Ureter (tissue), 1 donor: ENCODE measurements around the gene HHEX. TPM values are rescaled to one million over a fixed set of nuclear protein-coding genes. Genes with fewer than 3 reads are reported as not detected.
"Not testable (repeated sequence)": the region's sequence is repeated elsewhere in the genome, so short reads cannot be mapped to it uniquely, and the experiment has no call there.

Experiments
- DNase-seq: peaks from one replicate; pipeline ENCODE4 v3.0.0-alpha.2; 2020; ENCODE audit warnings: low spot score
- total RNA-seq: library from RNA; stranded (reverse); gene quantifications from one replicate; pipeline ENCODE4 v1.2.4, GENCODE V29; 2023
- donor health status: DM: yes; HTN: yes; CAD: no.

The HHEX gene
- total RNA-seq = 6.3 TPM

- peak; percentile 58 for DNase-seq
Observed at GRCh38 chr10:92689663-92690210, at the start of gene HHEX. HHEX (plus strand) TSS chr10:92689955; CDS start chr10:92689987, 32 bp downstream.

GRCh38 chr10:92640107-92640506, 49.6 kb upstream of the HHEX start:
- no peak for DNase-seq

GRCh38 chr10:92641492-92641891, 48.3 kb upstream of the HHEX start:
- no peak for DNase-seq

- no peak for DNase-seq
Observed at GRCh38 chr10:92644921-92645320, 44.8 kb upstream of the HHEX start.

- not testable (repeated sequence) for DNase-seq
Observed at GRCh38 chr10:92650864-92651263, 38.9 kb upstream of the HHEX start.

- DNase-seq = no peak
Observed at GRCh38 chr10:92655426-92655825, 34.3 kb upstream of the HHEX start.

GRCh38 chr10:92656266-92656961, 33.3 kb upstream of the HHEX start:
- no peak for DNase-seq

- DNase-seq = no peak
Observed at GRCh38 chr10:92657024-92657423, 32.7 kb upstream of the HHEX start.

- no peak for DNase-seq
Observed at GRCh38 chr10:92662848-92663247, 26.9 kb upstream of the HHEX start.

GRCh38 chr10:92664322-92664721, 25.4 kb upstream of the HHEX start:
- DNase-seq = no peak

GRCh38 chr10:92667078-92667477, 22.7 kb upstream of the HHEX start:
- no peak for DNase-seq

GRCh38 chr10:92677708-92678107, 12.0 kb upstream of the HHEX start:
- DNase-seq = no peak

GRCh38 chr10:92678206-92678605, 11.5 kb upstream of the HHEX start:
- no peak for DNase-seq

GRCh38 chr10:92681306-92681834, 8.4 kb upstream of the HHEX start:
- no peak for DNase-seq

- no peak for DNase-seq
Observed at GRCh38 chr10:92688573-92688926, 1.2 kb upstream of the HHEX start.

- peak; percentile 47 for DNase-seq
Observed at GRCh38 chr10:92688927-92689662, 660 bp upstream of the HHEX start.

- peak; percentile 53 for DNase-seq
Observed at GRCh38 chr10:92690211-92690914, 608 bp downstream of the HHEX start.

- DNase-seq = peak; percentile 43
Observed at GRCh38 chr10:92690915-92691590, 1.3 kb downstream of the HHEX start.

- DNase-seq = peak; percentile 48
Observed at GRCh38 chr10:92691591-92692079, 1.9 kb downstream of the HHEX start.

GRCh38 chr10:92692080-92692671, 2.4 kb downstream of the HHEX start:
- no peak for DNase-seq
